GM13977 (cell line): ENCODE results near the gene PACS1.

Experiments
- DNase-seq: peaks from one replicate; pipeline ENCODE4 v3.0.0; 2012; ENCODE audit warnings: low spot score
- CTCF ChIP-seq: IDR thresholded peaks from 2 replicates; pipeline ENCODE4 v1.5.1; 2012; ENCODE audit warnings: mild to moderate bottlenecking, control low read depth; ENCODE audit not compliant: insufficient read depth; ENCODE audit errors: extremely low read depth, missing control alignments
- in situ Hi-C: fragments of 300-500 bp; cut with MboI; formaldehyde crosslinking; loops from one replicate; pipeline ENCODE4 v1.12.0; 2022; ENCODE audit warnings: low sequenced_read_pairs, low pct_unique_long_range_greater_than_20kb, mixed read lengths, inconsistent platforms; ENCODE audit not compliant: unreplicated experiment

The PACS1 gene

DNA sequence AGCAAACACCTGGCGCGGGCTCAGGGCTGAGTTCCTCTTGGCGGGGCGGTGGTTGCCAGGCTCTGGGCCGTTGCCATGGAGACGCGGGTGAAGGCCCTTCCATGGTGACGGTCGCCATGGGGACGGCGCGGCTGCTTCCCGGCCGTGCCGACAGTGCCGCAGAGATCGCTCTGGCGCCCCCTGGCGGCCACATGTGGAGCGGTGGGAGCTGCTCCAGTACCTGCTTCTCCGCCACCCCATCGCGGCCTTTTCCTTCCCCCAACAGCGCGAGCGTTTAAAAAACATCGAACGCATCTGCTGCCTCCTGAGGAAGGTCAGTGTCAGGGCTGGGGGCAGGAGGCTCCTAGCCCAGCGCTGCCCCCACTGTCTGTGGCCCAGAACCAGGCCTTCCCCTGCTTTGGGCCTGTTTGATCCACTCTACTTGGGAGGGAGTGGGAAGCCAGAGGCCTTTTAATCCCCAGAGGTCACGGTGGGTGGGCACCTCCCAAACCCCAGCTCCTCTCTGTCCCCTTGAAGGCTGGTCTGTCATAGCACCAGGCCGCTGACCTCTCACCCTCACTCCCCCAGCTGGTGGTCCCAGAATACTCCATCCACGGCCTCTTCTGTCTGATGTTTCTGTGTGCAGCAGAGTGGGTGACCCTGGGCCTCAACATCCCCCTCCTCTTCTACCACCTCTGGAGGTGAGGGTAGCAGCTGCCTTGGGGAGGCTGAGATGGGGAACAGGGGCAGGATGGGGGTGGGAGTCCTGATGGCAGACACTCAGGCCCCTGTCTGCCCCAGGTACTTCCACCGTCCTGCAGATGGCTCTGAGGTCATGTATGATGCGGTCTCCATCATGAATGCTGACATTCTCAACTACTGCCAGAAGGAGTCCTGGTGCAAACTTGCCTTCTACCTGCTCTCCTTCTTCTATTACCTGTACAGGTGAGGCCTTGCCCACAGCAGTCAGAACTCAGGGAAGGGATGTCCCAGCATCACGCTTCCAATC is 212.7 kb downstream of the PACS1 start:
- in situ Hi-C loops, result no loop called here
- peak; percentile 95 for TF ChIP-seq CTCF
- peak; percentile 99 for DNase-seq

- in situ Hi-C loops, result no loop called here
- no peak for TF ChIP-seq CTCF
- no peak for DNase-seq
Measured at GRCh38 chr11:66283461-66284105, 213.5 kb downstream of the PACS1 start.

DNA sequence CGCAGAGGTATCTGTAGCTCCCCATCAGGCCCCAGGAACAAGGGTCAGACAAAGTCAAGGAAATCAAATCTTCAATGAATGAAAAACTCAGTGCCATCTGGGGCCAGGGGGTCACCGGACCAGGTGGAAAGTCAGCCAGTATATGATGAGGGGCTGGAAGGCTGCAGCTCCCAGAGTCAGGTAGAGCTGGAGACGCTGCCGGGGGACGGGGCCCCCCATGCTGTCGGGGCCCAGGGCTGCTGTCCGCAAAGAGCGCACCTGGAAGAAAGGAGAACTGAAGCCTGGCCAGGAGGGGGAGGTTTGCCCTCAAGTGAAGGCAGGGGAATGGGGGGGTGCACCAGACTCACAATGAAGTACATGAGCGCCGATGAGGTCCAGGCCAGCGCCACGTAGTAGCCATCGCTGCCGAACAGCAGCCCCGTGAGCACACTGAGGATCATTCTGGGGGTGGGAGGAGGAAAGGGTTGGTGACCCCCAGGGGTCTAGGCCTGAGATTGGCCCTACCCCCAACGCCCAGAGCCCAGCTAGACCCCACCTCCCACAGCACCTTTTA is 214.5 kb downstream of the PACS1 start:
- TF ChIP-seq CTCF, result no peak
- in situ Hi-C loops, result no loop called here
- DNase-seq, result no peak

DNA sequence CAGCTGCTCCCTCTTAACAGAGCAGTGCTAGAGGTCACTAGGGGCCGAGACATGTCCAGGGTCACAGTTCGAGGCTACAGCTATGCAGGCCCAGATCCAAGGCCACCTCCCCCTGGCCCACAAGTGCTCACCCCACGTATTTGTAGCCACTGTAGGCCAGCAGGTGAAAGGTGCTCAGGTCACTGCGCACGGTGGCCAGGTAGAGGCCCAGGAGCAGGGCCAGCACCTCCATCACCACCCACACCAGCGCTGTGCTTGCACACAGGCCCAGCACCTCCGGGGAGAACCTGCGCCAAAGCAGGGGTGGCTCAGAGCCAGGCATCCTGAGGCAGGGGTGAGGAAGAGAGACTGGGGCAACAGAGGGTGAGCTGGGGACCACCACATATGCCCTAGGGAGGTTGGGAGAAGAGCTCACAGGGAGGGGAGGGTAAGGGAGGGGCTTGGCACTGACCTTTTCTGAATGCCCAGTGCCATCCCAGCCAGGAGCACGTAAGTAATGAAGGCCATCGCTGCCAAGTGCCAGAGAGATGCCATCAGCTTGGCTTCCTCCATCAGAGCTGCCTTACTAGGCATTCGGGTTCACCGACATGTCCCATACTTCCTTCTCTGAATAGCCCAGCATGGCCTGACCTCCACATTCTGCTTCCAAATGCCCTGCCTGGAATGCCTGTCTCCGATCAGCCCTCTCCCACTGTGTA is 215.3 kb downstream of the PACS1 start:
- in situ Hi-C loops, result no loop called here
- TF ChIP-seq CTCF, result no peak
- DNase-seq, result no peak

DNA sequence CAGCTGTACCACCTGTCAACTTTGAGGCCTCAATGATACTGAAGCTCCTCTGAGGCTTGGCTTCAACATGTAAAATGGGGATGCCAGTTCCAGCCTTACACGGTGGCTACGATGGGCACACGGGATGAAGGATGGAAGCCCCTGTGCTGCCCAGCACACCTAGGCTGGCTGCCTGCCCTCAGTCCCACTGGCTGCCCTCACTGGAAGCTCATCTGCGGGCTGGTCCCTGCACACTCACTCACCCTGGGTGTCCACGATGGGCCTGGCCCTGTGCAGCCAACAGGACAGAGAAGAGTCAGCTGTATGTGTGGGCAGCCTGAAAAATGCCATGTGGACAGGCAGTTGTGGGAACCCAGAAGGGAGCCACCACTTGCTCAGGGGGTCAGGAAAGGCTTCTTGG is 216.6 kb downstream of the PACS1 start:
- in situ Hi-C loops, result no loop called here
- DNase-seq, result no peak
- TF ChIP-seq CTCF, result no peak

- DNase-seq, result no peak
- in situ Hi-C loops, result no loop called here
- no peak for TF ChIP-seq CTCF
Measured at GRCh38 chr11:66287211-66287888, 217.3 kb downstream of the PACS1 start.
